Astrocyte of the hippocampus (primary cell): ENCODE measurements around the gene TPRG1L.
"Not testable (repeated sequence)": the region's sequence is repeated elsewhere in the genome, so short reads cannot be mapped to it uniquely, and the experiment has no call there.

Experiments used
- DNase-seq: peaks from one replicate; pipeline ENCODE4 v3.0.0; 2011; ENCODE audit warnings: low read depth, low spot score

Gene TPRG1L

GRCh38 chr1:3609016-3609768, 15.6 kb upstream of the TPRG1L start:
- DNase-seq = no peak

GRCh38 chr1:3609769-3610526, 14.9 kb upstream of the TPRG1L start:
- no peak for DNase-seq

GRCh38 chr1:3610527-3611169, 14.2 kb upstream of the TPRG1L start:
- peak; percentile 22 for DNase-seq

GRCh38 chr1:3611170-3612019, 13.4 kb upstream of the TPRG1L start, which contains the start of gene MEGF6:
Gene MEGF6, minus strand, starts transcription at chr1:3611508. Its CDS starts 240 bp downstream, at chr1:3611268.
- peak; percentile 84 for DNase-seq

GRCh38 chr1:3612123-3612522, 12.7 kb upstream of the TPRG1L start:
- DNase-seq = no peak

- peak; percentile 48 for DNase-seq
Observed at GRCh38 chr1:3614755-3615742, 9.8 kb upstream of the TPRG1L start.

- DNase-seq = no peak
Observed at GRCh38 chr1:3616861-3617260, 8.0 kb upstream of the TPRG1L start.

- DNase-seq = no peak
Observed at GRCh38 chr1:3617806-3618345, 6.9 kb upstream of the TPRG1L start.

- no peak for DNase-seq
Observed at GRCh38 chr1:3618531-3618880, 6.3 kb upstream of the TPRG1L start.

GRCh38 chr1:3618881-3619671, 5.7 kb upstream of the TPRG1L start:
- DNase-seq = peak; percentile 86

- DNase-seq = no peak
Observed at GRCh38 chr1:3620708-3621107, 4.1 kb upstream of the TPRG1L start.

GRCh38 chr1:3621151-3621671, 3.6 kb upstream of the TPRG1L start:
- DNase-seq = peak; percentile 75

GRCh38 chr1:3622102-3622501, 2.7 kb upstream of the TPRG1L start:
- not testable (repeated sequence) for DNase-seq

- DNase-seq = no peak
Observed at GRCh38 chr1:3623441-3624199, 1.2 kb upstream of the TPRG1L start.

GRCh38 chr1:3625151-3625907, 514 bp downstream of the TPRG1L start:
- DNase-seq = peak; percentile 57

GRCh38 chr1:3626025-3626424, 1.2 kb downstream of the TPRG1L start:
- no peak for DNase-seq

GRCh38 chr1:3627515-3628253, 2.9 kb downstream of the TPRG1L start:
- DNase-seq = no peak
